ENCODE results near the gene BEGAIN.

Gene BEGAIN, protein sequence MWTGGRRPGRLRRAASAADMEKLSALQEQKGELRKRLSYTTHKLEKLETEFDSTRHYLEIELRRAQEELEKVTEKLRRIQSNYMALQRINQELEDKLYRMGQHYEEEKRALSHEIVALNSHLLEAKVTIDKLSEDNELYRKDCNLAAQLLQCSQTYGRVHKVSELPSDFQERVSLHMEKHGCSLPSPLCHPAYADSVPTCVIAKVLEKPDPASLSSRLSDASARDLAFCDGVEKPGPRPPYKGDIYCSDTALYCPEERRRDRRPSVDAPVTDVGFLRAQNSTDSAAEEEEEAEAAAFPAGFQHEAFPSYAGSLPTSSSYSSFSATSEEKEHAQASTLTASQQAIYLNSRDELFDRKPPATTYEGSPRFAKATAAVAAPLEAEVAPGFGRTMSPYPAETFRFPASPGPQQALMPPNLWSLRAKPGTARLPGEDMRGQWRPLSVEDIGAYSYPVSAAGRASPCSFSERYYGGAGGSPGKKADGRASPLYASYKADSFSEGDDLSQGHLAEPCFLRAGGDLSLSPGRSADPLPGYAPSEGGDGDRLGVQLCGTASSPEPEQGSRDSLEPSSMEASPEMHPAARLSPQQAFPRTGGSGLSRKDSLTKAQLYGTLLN

DNA sequence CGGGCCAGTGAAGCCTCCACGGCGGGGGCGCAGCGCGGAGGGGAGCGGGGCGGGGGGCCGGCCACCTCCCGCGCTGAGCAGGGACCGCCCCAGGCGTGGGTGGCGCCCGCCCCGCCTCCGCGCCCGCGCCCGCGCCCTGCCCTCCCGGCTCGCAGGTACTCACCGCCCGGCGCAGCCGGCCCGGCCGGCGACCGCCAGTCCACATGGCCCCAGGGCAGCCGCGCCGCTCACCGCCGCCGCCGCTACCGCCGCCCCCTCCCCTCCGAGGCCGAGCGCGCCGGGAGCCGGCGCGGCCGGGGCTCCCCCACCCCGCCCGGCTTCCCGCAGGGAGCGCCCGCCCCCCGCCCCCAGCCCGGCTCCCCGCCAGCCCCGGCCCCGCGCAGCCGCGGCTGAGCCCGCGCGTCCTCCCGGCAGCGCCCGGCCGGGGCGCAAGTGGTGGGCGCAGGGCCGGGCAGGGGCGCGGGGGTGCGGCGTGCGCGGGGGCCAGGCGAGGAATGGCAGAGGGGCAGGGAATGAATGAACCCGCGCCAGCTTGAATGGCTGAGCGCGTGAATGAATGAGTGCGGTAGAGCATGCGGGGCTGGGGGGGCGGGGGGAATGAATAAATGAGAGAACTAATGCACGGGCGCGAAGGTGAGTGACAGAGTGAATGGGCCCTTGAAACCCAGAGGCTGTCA, at the start of gene BEGAIN:
TSS of gene BEGAIN (minus strand) at position 332 of the 677 bp plus-strand sequence. CDS start at position 205, 127 bp downstream.
- no peak for DNase-seq

DNA sequence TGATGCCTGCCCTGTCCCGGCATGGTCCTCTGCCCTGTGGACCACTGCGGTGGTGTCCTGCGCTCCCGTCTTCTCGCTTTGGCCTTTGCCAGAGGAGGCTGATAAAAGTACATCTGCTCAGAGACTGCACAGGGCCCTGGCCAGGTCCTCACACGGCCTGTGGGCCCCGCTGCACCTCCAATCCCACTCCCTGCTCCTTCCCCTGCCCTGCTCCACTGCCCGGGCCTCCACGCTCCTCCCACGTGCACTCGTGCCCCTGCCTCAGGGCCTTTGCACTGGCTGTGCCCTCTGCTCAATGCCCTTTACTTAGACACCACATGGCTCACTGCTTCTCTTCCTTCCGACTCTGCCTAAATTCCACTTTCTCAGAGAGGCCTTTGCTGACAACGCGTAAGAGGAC, 49.3 kb upstream of the BEGAIN start:
- no peak for DNase-seq

DNA sequence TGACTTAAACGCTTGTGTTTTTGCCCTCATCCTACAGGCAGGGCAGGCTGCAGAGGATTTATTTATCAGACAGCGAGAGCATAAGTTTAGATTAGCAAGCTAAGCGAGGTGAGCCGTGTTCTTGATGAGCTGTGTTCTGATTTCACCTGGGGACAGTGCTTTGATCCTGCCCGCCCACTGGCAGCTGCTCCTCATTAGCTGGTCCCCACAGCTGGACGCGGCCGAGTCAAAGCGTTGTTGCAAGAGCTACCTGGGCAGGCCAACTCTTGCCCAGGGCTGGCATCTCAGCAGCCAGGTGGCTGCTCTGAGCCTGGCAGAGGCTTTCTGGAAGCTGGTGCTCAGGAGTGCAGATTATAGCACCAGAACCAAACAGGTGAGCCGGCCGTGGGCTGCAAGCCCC, 46.8 kb upstream of the BEGAIN start:
- DNase-seq = no peak

DNA sequence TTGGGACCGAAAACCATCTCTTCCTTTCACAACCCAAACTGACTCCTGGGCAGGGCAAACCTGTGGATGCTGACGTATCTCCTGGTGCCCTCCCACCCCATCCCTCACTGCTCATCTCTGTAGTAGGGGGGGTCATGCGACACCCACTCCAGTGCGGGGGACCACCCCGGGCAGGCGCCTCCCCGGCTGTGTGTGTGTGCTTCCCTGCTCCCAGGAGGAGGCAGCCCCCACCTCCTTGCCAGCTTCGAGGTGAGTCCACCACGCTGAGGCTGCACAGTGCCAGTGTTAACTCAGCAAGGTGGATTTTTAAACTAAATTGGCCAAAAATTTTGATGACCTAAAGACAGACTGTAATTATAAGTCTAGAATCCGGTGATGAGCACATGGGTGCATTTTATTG, 46.2 kb upstream of the BEGAIN start:
- DNase-seq = no peak

DNA sequence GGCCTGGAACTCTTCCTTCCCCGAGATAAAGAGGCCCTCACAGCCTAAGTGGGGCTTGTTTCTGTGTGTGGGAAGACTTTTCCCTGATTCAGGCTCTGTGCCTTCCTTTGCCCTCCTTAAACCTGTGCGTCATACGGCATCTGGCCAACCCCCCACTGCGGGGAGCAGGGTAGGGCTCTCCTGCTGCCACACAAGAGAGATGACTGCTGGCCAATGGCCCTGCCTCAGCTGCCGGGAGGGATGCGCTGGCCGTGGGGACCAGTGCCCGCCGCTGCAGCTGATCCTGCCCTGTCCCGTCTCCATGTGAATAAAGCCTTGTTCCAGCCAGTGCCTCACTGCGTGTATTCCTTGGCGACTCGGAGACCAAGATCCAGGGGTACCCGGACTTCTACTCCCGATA, 42.5 kb upstream of the BEGAIN start:
- no peak for DNase-seq

DNA sequence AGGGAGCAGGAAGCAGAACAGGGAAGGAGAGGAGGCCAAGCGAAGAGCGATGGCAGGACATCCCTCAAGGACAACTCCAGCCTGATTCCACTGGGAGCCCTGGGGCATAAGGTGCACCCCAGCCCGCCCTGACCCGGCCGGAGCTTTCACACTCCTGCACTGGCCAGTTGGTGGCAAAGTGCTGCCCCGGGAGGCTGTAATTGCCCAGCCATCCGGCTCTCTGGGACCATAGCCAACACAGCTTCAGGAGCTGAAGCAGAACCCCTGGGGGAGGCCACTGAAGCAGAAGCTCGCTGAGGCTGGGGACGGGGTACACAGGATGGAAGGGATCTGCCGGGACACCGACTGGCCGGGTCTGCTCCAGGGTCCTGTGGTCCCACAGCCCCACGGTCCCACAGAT, 41.9 kb upstream of the BEGAIN start:
- DNase-seq = no peak

DNA sequence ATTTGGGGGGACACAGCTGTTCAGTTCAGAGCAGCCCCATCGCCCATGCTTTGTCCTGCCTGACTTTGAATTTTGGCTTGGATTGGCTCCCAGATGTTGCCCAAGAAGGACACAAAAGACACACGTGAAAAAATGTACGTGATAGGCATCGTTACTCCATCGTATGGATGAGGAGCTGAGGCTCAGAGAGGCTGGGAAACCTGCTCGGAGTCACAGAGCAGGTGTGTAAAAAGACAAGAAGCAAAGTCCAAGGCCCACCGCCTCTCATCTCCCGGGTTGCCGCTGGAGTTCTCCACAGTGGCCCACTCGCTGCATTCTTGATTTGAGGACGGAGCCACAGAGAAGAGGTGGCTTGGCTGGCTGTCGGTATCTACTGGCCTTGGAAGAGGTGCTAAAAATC, 41.0 kb upstream of the BEGAIN start:
- DNase-seq = no peak

DNA sequence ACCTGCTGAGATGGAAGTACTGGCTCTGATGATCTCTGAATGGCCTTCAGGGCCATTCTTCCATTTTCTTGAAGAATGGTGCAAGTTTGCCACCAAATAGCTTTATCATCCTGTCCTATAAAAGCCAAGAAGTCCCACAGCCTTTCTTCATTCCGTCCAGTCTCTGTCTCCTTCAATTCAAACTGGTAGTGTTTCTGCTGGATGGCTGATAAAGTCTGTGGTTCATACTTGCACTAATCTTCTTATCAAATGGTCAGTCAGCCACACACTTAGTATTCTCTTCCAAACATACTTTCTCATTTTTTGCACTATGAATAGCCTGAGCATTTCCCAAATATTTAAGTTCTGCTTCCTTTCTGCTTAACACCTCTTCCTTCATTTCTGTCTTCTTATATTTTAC, 39.4 kb upstream of the BEGAIN start:
- no peak for DNase-seq

DNA sequence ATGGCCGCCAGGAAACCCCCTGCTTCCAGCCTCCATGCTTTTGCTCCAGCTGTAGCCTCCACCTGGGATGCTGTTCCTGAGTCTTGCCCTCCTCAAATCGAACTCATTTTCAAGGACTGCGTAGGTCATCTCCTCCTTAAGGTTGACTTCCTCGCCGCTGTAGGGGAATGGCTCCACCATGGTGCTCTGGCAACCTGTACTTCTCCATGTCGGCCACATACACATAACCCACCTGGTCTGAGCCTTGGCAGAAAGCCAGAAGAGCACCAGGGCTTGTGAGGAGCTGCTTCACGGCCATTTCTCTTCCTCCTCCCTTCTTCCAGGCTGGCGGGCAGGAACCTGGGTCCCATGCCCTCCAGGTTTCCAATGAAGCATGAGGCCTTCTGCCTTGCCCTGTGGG, 36.7 kb upstream of the BEGAIN start:
- DNase-seq = no peak

DNA sequence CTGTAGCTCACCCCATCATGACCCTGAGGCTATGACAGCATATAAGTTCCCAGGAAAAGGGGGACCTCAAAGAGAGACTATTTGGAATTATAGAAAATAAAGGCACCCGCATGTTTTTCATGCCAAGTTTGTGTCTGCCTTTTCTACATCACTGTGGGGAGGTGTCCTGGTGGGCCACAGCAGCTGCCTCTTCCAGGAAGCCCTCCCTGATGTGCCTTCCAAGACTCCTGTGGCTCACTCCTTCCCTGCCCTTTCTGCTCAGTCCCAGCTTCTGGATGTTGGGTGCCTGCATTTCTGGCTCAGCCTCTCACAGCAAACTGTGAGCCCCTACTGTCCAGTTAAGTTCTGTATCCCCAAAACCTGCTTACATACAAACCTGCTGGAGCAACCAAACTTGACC, 36.3 kb upstream of the BEGAIN start:
- no peak for DNase-seq

DNA sequence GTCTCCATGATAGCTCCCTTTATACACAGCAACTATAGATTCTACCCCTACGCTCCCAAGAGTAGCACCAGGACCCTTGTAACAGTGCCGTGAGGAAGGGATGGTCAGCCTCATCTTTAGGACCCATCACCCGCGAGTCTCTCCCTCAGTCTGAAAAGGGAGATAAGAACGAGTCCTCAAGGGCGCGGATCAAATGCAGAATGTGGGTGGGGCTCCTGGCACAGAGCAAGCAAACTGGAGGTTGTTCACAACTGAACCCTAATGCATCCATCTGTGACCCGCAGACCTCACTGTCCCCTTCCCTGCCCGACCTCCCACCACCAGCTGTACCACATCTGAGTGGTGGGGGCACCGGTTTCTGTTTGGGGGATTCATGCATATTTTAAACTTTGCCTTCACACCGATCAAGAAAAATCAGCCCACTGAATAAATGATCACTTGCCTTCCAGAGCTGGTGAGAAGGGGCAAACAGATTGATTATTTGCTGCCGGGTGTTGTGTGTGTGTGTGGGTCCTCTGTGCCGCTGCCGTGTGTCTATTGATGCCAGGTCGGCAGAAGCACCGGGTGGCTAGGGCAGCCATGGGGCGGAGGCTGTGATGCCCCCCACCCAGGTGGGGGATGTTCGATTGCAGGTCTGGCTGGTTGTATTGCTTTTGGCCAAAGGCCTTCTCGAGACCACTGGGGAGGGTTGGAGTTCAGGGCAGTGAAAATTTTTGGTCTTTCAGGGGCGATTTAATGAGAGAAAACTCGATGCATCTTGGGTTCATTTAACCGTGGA, 35.7 kb upstream of the BEGAIN start:
- DNase-seq = no peak

DNA sequence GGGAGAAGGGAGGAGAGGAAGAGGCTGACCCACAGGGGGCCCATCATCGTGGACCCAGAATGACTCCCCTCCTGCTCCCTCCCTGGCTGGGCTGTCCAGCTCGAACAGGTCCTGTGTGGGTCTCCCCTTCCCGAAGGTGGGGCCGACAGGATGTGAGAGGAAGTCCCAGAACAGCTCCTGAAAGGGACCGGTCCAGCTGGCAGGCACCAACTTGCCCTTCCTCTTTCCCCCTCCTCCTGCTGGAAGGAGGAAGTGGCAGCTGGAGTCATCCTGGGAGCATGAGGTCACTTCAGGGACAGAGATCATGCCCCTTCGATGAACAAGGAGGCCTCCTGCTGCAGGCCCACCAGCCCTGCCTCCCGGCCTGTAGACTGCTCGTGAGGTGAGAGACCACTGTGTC, 35.0 kb upstream of the BEGAIN start:
- no peak for DNase-seq

DNA sequence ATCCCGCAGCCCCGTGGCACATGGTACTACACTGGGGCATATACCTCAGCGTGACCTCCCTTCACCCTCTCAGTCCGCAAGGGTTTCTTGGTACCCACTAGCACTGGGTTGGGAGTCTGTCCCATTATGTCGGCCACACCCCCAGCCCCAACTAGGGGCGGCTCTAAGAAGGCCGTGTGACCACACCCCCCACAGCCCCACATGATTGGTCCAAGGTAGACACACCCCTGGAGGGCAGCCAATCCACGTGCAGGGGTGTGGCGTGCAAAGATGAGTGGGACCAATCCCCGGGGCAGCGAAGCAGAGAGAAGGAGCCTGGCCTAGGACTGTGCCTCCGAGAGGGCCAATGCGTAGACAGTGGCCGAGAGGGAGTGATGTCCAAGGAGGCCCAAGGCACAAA, 34.6 kb upstream of the BEGAIN start:
- DNase-seq = peak in 1 of 2 experiments; percentile 21

DNA sequence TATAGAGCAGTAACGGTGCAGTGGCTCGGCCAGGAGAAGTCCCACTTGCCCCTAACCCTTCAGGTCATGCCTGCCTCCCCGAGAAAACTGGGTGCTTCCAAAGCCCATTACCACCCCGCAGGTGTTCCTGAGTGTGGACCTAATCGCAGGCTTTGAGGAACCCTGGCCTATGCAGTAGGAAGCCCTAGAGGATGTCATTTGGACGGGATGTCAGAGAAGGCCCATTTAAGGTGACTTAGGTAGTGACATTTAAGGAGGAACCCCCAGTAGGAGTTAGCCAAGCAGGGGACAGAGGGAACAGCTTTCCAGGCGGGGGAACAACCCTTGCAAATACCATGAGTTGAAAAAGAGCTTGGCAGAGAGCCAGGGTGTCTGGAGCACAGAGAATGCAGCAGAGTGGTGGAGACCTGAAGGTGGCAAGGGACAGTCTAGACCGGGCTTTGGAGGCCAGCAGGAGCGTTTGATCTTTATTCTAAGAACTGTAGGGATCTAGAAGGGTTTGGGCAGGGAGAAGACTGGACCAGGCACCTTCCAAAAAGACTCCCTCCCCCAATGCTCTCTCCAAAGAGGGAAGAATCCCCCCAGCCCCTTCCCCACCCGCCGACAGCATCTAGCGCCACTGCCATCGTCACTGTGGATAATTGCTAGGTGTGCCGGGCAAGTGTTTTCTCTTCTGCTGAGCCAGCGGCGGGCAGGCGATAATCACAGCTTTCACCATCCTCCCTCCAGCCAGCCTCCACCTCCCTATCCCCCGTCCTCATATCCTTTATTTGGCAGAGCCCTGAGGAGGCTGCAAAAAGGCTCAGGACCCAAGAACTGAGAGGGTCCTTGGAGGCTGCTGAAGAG, 33.3 kb upstream of the BEGAIN start:
- peak in 1 of 2 experiments; percentile 7 for DNase-seq

DNA sequence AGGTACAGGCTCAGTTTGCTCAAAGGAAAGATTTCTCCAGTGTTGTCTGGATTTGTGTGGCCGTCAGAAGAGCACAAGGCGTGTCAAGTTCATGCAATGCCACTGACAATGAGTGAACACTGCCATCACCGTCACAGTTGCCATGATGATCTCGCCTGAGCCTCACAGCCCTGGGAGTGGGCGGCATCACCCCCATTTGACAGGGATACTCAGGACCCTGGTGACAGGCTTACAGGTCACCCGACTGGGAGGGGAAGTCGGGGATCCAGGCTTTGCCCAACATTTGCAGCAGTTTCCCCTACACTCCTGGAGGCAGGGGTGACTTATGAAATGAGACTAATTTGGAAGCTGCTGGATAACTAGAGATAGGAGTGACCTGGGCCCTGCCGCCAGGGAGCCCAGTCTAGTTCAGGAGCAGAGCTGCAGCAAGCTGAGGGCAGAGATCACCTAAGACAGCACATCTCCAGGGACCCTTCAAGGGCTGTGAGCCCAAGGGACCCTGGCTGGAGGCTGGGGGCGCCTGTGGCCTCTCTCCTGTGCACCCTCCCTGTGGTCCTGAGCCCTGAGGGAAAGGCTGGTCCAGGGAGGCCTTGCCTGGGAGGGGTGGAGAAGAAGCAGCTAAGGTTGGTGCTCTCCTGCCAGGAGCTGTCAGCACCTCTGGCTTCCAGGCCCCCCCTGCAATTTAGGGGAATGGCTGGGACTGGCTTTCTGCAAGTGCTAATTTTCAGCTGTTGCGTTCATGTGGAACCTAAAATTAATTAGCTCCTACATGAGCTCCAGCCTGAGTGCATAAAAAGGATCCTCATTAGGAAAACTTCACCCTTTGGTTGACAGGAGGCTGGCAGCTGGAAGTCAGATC, 32.4 kb upstream of the BEGAIN start:
- no peak for DNase-seq

DNA sequence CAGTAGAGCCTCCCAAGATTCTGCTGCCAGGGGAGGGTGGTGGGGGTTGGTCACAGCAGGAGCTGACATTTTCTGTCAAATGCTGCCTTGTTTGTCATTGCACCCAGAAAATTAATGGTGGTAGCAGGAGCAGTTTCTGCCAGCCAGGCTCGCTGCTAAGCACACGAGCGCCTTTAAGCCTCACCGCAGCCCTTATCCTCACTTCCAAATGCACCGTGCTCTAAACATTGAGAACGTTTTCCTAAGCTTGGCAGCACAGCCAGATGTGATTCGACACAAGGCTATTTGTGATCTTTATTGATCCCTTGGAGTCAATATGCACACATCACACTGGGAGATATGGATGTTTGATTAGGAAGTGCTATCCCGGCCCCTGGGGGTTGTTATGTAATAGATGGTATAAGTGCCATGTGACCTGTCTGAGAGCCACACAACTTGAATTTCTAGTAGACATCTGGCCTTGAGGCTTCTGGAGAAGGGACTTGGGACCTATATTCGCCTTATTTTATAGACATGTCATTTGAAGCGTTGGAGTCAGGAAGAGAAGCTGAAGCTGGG, 31.6 kb upstream of the BEGAIN start:
- no peak for DNase-seq

DNA sequence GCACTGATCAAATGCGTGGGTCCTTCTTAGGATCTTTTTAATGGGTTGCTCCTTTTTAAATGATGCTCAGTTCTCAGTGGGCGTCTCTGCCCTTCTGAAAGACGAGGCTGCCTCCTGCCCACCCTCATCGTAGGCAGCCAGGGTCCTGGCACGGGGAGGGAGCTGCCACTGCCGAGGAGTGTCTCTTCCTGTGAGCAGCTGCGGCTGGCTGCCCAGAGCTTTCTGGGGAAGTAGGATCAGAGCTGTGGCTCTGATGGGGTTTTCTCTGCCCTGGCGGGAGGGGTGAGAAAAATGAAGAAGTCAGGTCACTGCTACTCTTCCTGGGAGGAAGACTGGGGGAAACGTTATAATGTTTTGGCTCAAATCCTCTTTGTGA, 31.1 kb upstream of the BEGAIN start:
- no peak for DNase-seq

DNA sequence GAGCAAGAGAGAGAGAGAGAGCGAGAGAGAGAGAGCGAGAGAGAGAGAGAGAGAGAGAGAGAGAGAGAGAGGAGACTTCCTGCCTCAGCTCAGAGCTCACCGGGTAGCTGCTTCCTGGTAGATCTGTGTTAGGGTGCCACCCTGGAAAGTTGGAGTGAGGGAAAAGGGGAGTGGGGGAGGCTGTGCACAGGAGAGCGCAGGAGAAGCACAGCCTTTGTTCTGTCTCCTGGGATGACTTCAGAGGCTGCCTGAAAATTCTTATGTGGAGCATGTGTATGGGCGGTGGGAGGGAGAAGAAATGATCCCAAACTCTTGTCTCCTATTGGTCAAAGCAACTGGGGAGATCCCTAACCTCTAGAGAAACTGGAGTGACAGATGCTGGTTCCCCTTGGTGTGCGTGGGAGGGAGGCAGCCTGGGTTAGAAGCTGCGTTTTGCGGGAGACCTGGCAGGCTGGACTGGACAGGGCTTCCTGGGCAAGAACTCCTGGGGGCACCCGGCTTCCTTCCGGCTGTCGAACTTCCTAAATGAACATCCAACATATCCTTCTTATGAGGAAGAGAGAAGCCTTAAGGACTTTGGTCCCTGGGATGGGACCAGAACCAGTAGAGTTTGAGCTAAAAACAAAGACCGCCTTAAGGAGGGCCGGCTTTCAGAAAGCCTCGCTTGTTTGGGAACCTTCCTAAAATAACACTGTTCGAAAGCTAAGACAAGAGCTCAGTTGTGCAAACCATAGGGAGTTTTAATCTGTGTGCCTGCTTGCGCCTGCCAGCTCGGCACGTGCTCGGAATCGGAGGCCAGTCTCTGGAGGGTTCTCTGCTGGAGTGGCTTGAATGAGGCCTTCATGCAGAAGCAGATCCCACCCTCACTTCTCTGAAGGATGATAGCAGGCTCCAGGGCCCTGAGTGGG, 30.4 kb upstream of the BEGAIN start:
- DNase-seq = no peak

DNA sequence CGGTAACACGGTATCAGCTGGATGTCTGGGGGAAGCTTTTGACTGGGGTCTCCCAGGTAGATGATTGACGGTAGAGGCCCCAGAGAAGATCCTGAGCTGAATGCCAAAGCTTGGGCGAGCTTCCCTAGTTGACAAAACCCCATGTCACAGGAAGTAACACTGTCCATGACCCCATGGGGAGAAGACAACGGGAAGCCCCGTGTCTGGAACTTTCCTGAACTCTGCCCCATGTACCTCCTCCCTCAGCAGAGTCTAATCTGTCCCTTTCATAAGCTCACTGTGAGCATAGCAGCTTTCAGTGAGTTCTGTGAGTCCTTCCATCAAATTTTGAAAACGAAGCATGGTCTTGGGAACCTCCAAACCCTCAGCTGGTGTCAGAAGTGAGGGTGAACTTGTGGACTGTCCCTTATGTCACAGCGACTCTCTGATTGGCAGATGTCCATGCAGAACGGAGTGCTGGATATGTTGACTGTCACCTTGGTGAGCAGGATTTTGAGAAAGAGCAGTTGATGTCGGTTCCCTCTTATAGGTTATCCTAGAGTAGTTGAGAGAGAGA, 29.7 kb upstream of the BEGAIN start:
- no peak for DNase-seq
